Stimulated activated CD8-positive, alpha-beta memory T cell treated with anti-CD3 and anti-CD28 coated beads, Interleukin-7, amount 100 ng/mL, for 4 hours (primary cell): Measurements from ENCODE around the gene NRG3.

Source experiments
- DNase-seq, 2 donors: peaks; one replicate each; pipeline ENCODE4 v3.0.0-alpha.2; 2020; ENCODE audit warnings: low read depth in 2 of 2

The NRG3 gene

DNA sequence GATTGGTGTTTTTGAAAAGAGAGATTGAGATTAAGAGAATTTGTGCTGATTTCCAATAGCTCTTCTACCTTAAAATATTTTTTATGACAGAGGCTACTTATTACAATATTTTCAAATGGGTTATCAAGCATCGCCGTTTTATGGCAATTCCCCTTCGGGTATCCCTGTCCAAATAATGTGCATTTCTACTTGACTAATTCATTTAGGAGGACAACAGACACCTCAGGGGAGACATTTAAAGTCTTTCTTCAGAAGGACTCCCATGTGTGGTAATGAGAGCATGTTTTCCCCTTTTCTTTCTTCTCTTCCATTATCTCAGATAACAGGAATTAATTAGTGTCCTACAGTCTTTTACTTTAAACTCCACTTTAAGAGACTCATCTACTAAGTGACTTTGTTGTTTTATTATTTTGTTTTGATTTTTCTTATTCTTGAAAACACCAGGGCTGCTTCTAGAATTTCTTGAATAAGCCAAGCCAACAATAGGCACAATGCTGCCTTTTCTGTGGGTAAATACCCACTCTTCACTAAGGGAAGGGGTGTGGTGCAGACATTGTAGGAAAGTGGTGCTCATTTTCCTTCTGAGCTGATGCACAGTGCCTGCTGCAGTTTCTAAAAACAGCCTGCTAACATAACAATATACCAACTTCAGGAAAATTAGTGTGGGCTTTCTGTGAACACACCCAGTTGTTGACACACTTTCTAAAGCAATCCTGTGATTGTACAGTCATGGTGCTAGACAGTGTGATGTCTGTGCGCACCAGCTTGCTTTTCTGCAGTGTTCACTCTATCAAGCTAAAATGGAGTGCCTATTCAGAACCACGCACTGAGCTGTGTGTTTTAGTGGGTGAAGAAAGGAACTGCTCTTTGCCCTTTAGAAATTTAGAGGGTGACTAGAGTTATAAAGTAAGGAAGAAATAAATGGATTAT is 597.7 kb downstream of the NRG3 start:
- no peak for DNase-seq

DNA sequence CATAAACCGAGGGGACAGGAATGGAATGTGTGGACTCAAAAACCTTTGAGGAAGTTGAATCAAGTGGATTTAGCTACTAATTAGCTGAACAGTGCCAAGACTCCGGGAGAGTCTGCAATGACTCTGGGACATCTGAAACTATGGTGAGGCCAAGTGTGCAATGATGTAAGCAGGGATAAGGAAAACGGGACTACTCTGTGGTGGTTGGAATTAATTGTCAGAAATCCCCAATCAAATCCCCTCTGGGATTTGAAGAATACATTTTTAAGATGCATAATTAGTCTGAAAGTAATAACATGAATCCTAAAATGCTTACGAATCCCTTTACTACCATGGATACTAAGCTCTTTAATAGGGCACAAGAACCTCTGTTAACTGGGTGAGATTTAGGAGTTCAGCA is 602.8 kb downstream of the NRG3 start:
- DNase-seq, result no peak

DNA sequence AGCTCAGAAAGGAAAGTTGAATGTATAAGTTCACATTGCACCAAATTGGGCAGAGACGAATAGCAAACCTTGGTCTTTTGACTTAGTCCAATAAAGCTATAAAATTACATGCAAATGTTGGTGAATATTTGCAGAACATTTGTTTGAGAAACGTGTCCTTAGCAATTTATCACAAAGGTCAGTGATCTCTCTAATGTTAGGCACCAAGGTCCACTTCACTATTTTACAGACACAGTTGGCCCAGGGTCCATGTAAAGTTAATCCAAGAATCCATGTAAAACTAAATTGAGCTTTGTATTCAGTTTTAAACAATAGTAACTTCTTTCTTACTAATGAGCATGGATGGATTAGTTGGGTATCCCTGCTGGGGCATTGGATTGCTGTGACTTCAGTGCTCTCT is 617.7 kb downstream of the NRG3 start:
- DNase-seq, result no peak

DNA sequence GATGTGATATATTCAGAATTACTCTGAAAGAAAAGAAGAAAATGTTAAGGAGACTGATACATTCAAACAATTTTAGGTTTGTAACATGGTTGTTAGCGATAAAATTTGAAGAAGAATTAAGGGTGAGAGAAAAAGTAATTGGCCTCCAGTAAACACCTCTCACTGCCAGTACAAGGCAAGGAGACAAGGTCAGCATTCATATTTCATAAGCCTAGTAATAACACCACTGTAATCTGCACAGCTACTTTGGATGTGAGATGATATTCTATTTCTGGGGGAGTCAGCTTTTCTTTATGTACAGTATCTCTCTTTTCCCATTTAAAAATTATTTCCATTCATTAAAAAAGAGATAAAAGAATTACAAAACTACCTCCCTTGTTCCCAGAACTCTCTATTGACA is 621.1 kb downstream of the NRG3 start:
- no peak for DNase-seq

DNA sequence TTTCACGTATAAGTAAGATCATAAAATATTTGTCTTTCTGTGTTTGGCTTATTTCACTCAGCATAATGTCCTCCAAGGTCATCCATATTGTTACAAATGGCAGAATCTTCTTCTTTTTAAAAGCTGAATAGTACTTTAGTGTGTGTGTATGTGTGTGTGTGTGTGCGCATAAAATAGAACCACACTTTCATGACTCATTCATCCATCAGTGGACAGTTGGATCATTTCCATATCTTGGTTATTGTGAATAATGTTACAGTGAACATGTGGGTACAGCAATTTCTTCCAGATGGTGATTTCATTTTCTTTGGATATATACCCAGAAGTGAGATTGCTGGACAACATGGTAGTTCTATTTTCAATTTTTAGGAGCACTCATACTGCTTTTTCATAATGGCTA is 622.4 kb downstream of the NRG3 start:
- DNase-seq, result no peak

DNA sequence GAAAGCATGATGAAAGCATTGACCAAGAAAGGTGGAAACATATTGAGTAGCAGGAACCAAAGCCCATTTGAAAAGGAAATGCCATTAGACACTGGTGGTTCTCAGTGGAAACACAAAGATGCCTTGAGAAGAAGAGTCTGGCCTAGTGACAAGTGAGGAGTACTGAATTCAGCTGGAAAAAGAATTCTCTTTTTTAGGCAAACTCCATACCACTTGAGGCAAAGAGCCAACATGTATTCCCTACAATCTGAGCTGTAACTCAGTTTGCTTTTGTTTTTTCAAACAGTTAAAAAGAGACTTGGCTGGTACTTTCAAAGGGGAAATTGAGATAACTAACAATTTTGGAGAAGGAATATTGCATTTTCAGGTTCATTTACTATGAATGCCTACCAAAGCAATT is 624.0 kb downstream of the NRG3 start:
- DNase-seq, result no peak

DNA sequence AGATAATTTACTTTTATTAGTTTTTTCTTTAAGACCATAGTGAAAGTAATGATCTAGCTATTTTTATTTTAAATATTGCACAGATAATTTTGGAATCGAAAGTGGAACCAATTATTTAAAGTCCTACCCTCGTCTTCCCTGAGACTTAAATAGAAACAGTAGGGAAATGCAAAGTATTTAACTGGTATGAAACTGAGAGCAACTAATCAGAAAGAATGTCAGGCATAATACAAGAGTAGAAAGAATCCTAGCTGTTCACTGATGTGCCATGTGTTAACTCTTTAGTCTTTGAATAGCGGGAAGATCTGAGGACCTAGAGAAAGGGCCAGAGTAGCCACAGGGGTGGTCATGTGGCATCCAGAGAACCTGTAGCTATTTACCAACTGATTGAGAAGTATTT is 630.0 kb downstream of the NRG3 start:
- DNase-seq, result no peak

DNA sequence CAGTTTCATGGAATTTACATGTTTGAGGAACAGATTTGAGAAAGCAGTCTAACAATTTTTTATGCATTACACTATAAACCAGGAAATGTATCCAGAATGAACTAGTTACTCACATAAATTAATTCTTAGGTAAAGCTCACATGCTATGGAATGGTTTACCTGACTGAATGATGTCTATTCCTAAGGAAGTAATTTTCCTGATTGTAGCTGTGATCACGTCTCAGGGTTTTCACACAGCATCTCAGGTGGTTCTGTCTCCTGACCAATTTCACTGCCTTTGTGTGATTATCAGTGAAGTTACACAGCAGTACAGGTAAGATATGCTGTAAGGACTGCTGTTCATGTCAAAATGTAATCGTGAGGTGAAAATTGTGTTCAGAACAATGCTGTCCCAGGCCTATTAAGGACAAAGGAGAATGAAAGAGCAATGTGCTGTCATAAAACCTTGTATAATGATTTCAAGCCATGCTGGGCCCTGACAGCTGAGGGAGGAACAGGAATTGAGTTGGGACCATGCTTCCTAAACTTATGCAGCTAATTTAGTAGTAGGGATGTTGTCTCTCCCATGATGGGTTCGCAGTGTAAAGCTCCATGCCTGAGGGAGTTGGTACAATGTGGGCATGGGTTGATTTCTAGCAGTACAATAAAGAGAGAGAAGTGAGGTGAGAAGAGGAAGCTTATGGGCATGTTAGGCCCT is 631.8 kb downstream of the NRG3 start:
- no peak for DNase-seq

DNA sequence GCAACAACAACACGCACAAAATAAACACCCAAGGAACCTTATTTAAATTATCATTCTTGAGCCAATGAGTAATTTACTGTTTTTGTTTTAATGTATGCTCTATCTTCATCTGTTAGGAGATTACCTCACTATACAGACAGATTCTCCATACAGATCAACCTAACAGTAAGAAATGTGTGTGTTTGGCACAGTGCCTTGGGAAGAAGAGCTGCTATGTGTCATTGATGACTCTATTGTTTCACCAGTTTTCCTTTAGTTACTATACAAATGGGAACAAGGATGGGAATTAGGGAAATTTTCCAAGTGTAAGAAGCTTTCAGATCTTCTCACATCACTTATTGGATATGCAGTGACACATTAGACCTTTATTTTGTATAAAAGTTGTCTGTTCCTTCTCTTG is 640.3 kb downstream of the NRG3 start:
- DNase-seq, result no peak

DNA sequence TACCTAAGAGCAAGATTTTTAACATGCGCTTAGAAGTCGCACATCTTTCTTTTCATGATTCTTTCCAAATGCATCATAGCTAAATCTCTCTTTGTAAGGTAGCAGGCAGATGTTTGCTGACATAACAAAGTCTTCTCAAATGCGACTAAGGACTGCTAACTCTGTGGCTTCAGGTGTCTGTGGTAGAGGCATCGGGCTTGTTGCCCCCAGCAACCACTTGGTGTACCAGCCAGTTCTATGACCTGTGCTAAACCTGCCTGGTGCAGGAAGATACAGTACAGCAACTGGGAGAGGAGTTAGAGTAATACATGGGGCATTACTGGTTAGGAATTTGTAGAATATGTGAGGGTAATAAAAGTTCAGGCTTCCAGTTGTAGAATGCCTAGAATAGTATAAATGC is 654.1 kb downstream of the NRG3 start:
- DNase-seq, result no peak

DNA sequence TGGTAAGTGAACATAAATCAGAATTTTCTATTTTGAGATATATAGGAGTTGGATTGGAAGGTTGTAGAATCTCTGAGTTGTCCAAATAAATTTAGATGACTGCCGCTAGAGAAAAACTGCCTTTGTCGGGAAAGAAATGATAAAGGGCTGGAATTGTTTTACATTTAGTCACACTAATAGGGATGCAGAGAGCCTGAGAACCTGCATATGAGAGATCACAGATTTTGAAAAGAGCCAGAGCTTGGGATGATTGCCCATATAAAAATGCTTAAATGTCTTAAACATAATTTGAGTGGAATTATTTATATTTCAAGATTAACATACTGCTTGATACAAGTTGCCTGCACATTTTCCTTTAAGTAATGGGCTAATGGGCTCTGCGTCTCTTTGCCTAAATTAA is 660.5 kb downstream of the NRG3 start:
- no peak for DNase-seq

DNA sequence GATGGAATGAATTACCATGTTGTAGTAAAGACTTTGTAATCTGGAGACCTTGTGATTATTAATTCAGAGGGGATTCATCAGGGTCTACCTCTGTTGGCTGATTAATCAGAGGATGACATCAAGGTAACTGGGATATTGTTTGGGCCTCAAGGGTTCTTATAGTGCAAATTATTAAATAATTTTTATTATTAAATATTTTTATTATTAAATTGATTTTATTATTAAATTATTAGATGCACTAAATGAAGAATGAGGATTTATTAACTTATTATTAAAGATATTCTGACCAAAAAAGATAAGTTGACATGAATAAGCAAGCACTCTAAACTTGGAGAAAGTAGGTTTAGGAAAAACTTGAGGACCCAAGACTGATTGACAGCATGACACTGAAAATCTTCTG is 661.7 kb downstream of the NRG3 start:
- DNase-seq, result no peak

DNA sequence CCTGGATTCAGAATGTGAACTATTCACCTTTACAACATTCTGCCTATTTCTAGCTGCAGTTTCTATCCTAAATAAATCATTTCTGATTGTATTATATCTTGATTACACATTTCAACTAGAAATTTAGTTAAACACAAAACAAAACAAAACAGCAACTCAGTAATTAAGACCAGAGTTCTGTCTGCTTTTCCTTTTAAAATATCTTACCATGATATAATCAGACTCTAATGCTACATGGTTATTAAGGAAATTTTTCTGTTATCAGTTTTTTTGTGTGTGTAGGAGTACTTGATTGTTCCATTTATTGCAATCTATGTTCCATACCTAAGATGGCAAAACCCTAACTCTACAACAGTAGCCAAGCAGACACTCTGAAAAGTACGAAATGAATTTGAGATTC is 663.3 kb downstream of the NRG3 start:
- no peak for DNase-seq

DNA sequence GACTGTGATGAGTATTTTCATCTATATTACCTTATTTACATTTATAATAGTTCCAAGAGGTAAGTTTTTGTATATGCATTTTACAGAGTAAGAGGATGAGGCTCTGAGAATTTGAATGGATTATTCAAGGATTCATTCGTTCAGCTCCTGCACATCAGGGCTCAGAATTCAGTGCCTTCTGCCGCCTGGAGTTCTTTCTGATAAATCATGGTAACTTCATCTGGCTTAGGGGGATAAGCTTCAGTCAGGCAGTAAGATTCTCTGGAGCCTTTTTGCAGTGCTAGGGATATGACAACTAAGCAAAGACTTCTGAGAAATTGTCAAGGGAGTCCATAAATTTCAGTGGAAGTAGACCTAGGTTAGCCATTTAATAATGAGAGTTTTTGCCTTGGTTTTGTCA is 668.6 kb downstream of the NRG3 start:
- DNase-seq, result no peak

DNA sequence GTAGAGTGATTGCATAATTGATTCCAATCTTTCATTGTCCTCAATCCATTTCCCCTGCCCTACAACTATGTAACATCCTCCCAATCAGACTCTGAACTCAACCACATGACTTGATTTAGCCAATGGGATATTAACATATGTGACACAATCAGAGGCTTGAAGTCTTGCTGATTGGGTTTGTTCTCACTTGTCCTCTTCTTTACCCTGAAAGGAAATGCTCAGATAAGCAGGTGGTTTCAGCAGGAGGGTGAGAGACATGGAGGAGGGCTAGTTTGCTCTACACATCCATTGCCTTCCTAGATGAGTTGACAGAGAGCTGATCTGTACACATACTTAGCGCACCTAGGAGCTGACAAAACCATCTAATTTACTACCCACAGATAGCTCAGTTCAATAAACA is 669.4 kb downstream of the NRG3 start:
- DNase-seq, result no peak

DNA sequence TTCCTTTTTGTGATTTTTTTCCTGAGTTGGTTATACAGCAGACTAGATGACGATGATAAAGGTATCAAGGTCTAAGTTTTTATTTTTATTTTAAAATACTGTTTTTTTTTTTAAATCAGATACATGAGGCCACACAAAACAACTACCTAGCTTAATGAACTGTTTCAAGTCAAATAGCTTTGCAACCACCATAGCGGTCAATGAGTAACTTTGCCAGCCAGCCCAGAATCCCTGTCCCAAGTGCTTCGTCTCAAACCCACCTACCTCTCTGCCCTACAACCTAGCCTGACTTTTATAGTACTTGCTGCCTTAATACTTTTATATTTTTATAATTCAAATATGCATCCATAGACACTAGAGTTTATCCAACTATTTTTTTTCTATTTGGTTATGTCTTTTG is 676.5 kb downstream of the NRG3 start:
- no peak for DNase-seq

DNA sequence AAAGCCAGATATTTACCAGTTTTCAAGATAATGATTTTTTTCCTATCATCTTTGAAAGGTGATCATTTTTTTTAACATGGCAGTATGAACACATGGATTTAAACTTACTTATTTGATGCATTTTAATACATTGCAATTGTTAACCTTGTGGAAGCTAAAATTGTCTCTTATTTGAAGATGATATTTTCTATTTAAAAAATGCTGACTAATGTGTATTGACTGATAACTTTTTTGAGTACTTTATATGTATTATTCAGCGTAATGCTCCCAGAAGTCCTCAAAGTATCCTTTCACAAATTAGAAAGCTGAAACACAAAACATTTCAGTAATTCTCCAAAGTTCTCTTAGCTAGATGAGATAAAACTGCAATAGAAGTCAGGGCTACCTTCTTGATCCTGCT is 677.3 kb downstream of the NRG3 start:
- no peak for DNase-seq

DNA sequence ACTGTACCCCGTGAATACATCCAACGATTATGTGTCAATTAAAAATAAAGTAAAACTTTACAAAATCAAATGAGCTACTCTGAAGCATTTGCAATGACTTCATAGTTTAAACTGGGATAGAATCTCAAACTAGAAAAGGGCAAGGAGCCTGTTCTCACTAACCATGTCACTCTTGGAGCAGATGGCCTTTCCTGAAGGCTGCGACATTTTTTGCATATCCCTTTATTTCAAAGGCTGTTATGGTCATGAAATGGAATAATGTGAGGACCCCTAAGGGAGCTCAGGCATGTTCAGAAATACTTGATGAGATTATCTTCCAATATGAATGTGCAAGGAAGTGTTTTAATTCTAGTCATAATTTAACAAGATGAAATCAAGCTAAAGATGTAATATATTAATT is 679.4 kb downstream of the NRG3 start:
- DNase-seq, result no peak

DNA sequence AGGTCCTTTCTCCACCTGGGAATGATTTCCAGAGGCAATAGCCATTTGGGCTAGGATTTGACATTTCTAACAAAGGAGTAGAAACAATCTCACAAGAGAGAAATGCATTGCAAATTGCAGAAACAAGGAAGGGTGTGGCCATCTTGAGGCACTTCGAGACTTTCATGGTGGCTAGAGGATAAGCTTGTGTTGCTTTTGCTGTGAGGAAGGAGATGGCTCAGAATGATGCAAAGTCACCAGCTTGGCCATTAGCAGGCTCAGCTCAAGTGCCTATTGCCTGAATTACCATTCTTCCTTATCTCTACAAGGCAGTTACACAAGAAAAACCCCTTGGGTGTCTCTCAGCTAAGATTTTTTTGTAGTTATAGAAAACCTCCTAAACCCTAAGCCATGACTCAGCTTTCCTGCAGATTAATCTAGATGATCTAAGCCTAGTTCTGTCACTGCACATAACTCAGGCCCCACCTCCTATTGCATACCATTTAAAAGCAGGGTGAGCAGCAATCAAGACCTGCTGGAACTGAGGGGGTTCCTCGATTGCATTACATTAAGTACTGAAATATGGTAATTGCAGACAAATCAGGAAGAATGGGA is 683.1 kb downstream of the NRG3 start:
- no peak for DNase-seq

DNA sequence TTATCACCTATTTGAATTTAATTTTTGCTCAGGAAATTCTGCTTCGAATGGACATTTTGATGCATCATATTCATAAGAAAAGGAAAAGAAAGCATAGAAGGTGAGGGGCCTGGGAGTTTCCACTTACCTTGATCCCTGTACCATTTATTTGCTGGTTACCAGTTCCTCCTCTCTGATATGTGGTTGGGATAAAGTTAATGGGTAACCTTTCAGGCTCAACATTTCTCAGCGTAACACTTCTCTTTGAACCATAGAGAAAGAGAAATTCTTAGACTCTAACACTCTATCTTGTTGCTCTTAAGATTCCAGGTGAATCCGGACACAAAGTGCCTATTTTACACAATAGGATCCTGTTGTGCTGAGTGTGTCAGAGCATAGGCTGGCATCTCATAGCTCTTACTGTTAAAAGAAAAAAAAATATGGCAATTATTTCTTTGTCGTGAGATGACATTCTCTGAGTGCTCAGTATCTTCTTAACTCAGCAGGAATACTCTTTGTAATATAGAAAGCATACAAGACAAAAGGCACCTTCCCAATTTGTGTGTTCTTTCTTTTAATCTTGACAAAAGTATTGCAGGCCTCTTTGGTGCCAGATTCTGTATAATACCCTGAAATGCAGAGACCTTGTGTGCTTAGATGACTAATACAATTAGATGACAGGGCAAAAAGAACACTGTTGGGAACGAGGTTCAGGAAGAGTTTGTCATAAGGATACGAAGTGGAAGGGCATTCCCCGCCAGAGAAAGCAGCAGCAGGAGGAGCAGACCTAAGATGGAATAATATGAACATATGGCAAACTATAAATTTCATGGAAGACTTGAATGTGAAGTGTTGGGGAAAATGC is 689.6 kb downstream of the NRG3 start:
- DNase-seq, result no peak

DNA sequence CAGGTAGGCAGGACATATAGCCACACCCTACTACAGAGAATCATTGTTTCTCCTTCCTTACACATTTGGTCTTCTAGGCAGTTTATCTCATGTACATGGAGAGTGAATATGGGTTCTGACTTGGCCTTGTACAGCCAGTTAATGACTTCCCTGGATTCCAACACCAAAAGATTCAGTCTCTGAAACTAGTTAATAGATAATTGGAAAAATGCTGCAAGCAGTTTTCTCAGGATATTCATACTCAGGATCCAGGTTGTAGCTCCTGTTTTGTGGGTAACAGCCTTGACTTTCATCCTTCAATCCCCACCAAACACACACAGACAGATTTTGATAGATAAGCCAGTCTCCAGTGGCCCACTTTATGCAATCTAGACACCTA is 690.2 kb downstream of the NRG3 start:
- DNase-seq, result no peak

DNA sequence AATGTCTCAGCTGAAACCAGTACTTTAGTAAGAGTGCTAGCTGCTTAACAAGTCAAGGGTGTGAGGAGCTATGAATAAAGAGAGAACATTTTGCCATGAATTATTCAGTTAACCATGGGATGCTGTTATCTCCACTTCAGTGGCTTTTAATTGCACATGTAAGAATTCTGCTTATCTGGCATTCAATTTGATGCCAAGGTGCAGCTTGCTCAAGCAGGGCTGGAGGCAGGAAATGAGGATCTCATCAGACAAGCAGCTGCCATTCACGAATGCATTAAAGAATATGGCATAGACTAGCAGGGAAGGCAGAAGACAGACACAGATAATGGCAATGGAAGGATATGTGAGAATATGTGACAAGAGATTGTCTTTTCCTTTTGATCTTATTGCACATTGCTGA is 697.8 kb downstream of the NRG3 start:
- DNase-seq, result no peak
